HG02610 (cell line): ENCODE results near the gene ARHGEF37.
"Not testable (repeated sequence)": the region's sequence is repeated elsewhere in the genome, so short reads cannot be mapped to it uniquely, and the experiment has no call there.

Experiments
- ATAC-seq: cut with Tn5 transposase; IDR thresholded peaks from one replicate; pipeline ENCODE4 v1.9.1; 2021; ENCODE audit warnings: mild to moderate bottlenecking, moderate library complexity; ENCODE audit not compliant: unreplicated experiment

Gene ARHGEF37

GRCh38 chr5:149581192-149581861 is at the start of gene ARHGEF37:
TSS of gene ARHGEF37 (plus strand) at chr5:149581498. CDS start at chr5:149597770, 16,272 bp downstream.
- ATAC-seq, result no peak

- no peak for ATAC-seq
Measured at GRCh38 chr5:149532413-149532812, 48.9 kb upstream of the ARHGEF37 start.

GRCh38 chr5:149535787-149536186 is 45.5 kb upstream of the ARHGEF37 start:
- not testable (repeated sequence) for ATAC-seq

- ATAC-seq, result no peak
Measured at GRCh38 chr5:149537374-149537975, 43.8 kb upstream of the ARHGEF37 start.

GRCh38 chr5:149540089-149540488 is 41.2 kb upstream of the ARHGEF37 start:
- ATAC-seq, result no peak

GRCh38 chr5:149541893-149542292 is 39.4 kb upstream of the ARHGEF37 start:
- no peak for ATAC-seq

GRCh38 chr5:149543361-149544027 is 37.8 kb upstream of the ARHGEF37 start:
- no peak for ATAC-seq

- no peak for ATAC-seq
Measured at GRCh38 chr5:149544028-149544420, 37.3 kb upstream of the ARHGEF37 start.

GRCh38 chr5:149545327-149545726 is 36.0 kb upstream of the ARHGEF37 start:
- no peak for ATAC-seq

GRCh38 chr5:149546974-149547373 is 34.3 kb upstream of the ARHGEF37 start:
- no peak for ATAC-seq

GRCh38 chr5:149549461-149550267 is 31.6 kb upstream of the ARHGEF37 start:
- ATAC-seq, result peak; percentile 35

GRCh38 chr5:149550268-149550583 is 31.1 kb upstream of the ARHGEF37 start:
- no peak for ATAC-seq

- no peak for ATAC-seq
Measured at GRCh38 chr5:149550594-149551226, 30.6 kb upstream of the ARHGEF37 start.

- peak; percentile 89 for ATAC-seq
Measured at GRCh38 chr5:149551227-149552037, 29.9 kb upstream of the ARHGEF37 start, which contains the start of gene CSNK1A1. TSS of gene CSNK1A1 (minus strand) at chr5:149551439. CDS start at chr5:149550964, 475 bp downstream.

- ATAC-seq, result no peak
Measured at GRCh38 chr5:149552038-149552494, 29.2 kb upstream of the ARHGEF37 start.

- ATAC-seq, result no peak
Measured at GRCh38 chr5:149552553-149553160, 28.6 kb upstream of the ARHGEF37 start.

GRCh38 chr5:149559706-149560105 is 21.6 kb upstream of the ARHGEF37 start:
- no peak for ATAC-seq

- no peak for ATAC-seq
Measured at GRCh38 chr5:149561848-149562247, 19.4 kb upstream of the ARHGEF37 start.

GRCh38 chr5:149563466-149563865 is 17.8 kb upstream of the ARHGEF37 start:
- no peak for ATAC-seq
